SK-N-MC (cell line): ENCODE data around the gene NADK.
A peak's percentile ranks its signal among the peaks of the same experiment; 100 is the strongest.

ENCODE experiments used
- EZH2 ChIP-seq: fragments of 200-600 bp; sonication (generic); IDR thresholded peaks from one replicate; pipeline ENCODE4 v1.6.1; 2017; ENCODE audit warnings: antibody characterized with exemption
- POLR2AphosphoS5 ChIP-seq: IDR thresholded peaks from 2 replicates; pipeline ENCODE4 v1.6.1; 2012; ENCODE audit warnings: mild to moderate bottlenecking, low read depth, low read length, borderline replicate concordance

- TF ChIP-seq EZH2 (no peak), POLR2AphosphoS5 (peak; percentile 52)
Measured at GRCh38 chr1:1778663-1779319, 521 bp upstream of the NADK start.
